Measurements from ENCODE around the gene PTPRD. TPM values are rescaled to one million over a fixed set of nuclear protein-coding genes. Genes with fewer than 3 reads are reported as not detected.

Gene PTPRD
- total RNA-seq, 1 experiment from 2014 or later = 69.6 TPM

DNA sequence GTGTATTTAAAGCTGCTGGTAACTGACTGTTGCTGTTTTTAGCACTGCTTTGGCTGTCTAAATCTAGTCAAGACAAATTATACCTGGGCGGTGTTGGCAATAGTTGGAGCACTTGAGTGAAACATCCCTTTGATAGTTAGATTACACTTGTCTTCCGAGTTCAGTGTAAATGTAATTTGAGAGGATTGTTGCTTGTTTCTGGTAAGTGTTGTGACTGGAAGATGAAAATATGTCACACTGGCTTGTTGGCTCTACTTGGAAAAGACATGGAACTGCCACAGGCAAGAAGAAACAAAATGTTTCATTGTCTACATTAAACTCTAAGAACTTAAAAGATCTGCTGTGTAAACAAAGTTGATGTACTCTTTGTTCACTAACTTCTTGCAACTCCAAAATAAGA lies 49.2 kb upstream of the PTPRD start:
- TF ChIP-seq MXD4 (CRISPR knock-in tag; IDR thresholded peaks at IDR 0.05; ENCODE audit: borderline replicate concordance) (no peak), ZNF232 (CRISPR knock-in tag; IDR thresholded peaks at IDR 0.05) (no peak), CTCF (IDR thresholded peaks at IDR 0.05) (no peak), FOXJ3 (CRISPR knock-in tag; IDR thresholded peaks at IDR 0.05; ENCODE audit: borderline replicate concordance) (no peak), ZNF532 (CRISPR knock-in tag; IDR thresholded peaks at IDR 0.05; ENCODE audit: borderline replicate concordance) (no peak), ARID4B (CRISPR knock-in tag; IDR thresholded peaks at IDR 0.05; ENCODE audit: borderline replicate concordance) (no peak)
- Mint-ChIP-seq H3K27me3 (ENCODE audit: low read depth) (no peaks in the 10 kb centered on the region), H3K36me3 (no peaks in the 10 kb centered on the region), H3K4me1 (no peaks in the 10 kb centered on the region), H3K9me3 (no peaks in the 10 kb centered on the region), H3K27ac (no peak overlapping the region), H3K4me3 (no peak overlapping the region)
- POLR2A ChIA-PET = no interaction called here
- no peak for ATAC-seq
- DNase-seq (ENCODE audit: low spot score) = no peak
- CTCF ChIA-PET = no interaction called here

DNA sequence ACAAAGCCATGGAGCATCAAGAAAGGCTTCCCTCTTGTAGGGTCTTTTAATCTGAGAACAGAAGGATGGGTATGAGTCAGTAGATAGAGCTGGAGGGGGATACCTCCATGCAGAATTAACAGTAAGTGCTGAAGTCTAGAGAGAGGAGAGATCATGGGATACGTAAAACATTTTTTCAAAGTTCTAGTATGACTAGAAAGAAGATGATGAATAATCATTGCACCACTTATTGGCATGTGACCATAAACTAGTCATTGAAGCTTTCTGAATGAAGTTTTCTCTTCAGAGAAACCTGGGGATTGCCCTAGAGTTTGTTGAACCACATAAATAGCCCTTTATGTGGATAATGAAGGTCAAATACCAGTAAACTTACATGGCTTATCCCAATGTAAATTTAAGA lies 48.6 kb upstream of the PTPRD start:
- Mint-ChIP-seq H3K4me3 (no peak overlapping the region), H3K9me3 (no peaks in the 10 kb centered on the region), H3K4me1 (no peaks in the 10 kb centered on the region), H3K27ac (no peak overlapping the region), H3K27me3 (ENCODE audit: low read depth) (no peaks in the 10 kb centered on the region), H3K36me3 (no peaks in the 10 kb centered on the region)
- POLR2A ChIA-PET = no interaction called here
- no peak for DNase-seq (ENCODE audit: low spot score)
- TF ChIP-seq HMGXB4 (CRISPR knock-in tag; IDR thresholded peaks at IDR 0.05) = no peak
- CTCF ChIA-PET = no interaction called here
- no peak for ATAC-seq

DNA sequence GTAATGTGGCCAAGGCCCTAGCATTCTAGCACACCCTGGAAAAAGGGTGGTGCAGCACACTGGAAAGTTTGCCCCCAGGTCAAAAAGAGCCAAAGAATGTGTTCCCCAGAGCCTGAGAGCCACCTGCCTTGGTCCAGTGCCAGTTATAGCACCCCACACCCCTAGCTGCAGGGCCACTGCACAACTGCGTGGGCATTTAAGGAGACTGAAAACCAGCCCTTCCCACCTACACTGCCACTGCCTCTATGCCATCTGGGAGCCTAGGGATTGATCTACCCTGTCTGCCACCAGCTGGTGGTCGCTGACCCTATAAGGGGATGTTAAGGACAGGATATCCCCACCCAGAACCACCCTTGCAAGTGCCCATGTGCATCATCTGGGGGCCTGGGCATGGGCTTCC lies 38.2 kb upstream of the PTPRD start:
- no peak for ATAC-seq
- H3K27me3 Mint-ChIP-seq (ENCODE audit: low read depth) = no peaks in the 10 kb centered on the region
- no peak for TF ChIP-seq JUN (CRISPR knock-in tag; IDR thresholded peaks at IDR 0.05)
- TF ChIP-seq NR1H2 (CRISPR knock-in tag; IDR thresholded peaks at IDR 0.05) = no peak
- TF ChIP-seq, protein P1, sequence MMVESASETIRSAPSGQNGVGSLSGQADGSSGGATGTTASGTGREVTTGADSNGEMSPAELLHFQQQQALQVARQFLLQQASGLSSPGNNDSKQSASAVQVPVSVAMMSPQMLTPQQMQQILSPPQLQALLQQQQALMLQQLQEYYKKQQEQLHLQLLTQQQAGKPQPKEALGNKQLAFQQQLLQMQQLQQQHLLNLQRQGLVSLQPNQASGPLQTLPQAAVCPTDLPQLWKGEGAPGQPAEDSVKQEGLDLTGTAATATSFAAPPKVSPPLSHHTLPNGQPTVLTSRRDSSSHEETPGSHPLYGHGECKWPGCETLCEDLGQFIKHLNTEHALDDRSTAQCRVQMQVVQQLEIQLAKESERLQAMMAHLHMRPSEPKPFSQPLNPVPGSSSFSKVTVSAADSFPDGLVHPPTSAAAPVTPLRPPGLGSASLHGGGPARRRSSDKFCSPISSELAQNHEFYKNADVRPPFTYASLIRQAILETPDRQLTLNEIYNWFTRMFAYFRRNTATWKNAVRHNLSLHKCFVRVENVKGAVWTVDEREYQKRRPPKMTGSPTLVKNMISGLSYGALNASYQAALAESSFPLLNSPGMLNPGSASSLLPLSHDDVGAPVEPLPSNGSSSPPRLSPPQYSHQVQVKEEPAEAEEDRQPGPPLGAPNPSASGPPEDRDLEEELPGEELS (CRISPR knock-in tag; IDR thresholded peaks at IDR 0.05) = no peak
- TF ChIP-seq, protein P2, sequence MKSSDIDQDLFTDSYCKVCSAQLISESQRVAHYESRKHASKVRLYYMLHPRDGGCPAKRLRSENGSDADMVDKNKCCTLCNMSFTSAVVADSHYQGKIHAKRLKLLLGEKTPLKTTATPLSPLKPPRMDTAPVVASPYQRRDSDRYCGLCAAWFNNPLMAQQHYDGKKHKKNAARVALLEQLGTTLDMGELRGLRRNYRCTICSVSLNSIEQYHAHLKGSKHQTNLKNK (CRISPR knock-in tag; IDR thresholded peaks at IDR 0.05) = no peak
- TF ChIP-seq CBFB (CRISPR knock-in tag; IDR thresholded peaks at IDR 0.05; ENCODE audit: low read depth) = no peak
- TF ChIP-seq USF2 (CRISPR knock-in tag; IDR thresholded peaks at IDR 0.05) = no peak
- no peak for TF ChIP-seq SP1 (CRISPR knock-in tag; conservative IDR thresholded peaks at IDR 0.05)

More for the DNA sequence above, 38.2 kb upstream of the PTPRD start:
- Mint-ChIP-seq H3K27ac (no peak overlapping the region), H3K36me3 (peaks cover 3% of the 10 kb centered on the region; the same call in 1 of the 2 replicates), H3K9me3 (peaks cover 33% of the 10 kb centered on the region), H3K4me1 (peaks cover 2% of the 10 kb centered on the region; the same call in 1 of the 2 replicates), H3K4me3 (no peak overlapping the region)
- ChIA-PET POLR2A (no interaction called here), CTCF (no interaction called here)
- no peak for DNase-seq (ENCODE audit: low spot score)
